Activated CD4-positive, CD25-positive, alpha-beta regulatory T cell treated with anti-CD3 and anti-CD28 coated beads, Interleukin-2, amount 50 U/mL, for 24 hours (primary cell): Measurements from ENCODE around the gene ADCY7.

ENCODE experiments used
- ATAC-seq, 2 donors: fragments of 150-1000 bp; cut with Tn5 transposase; one replicate each; pipeline ENCODE4 v1.10.0; 2021; ENCODE audit warnings: mild to moderate bottlenecking in 1 of 2, moderate library complexity in 1 of 2

Gene ADCY7

DNA sequence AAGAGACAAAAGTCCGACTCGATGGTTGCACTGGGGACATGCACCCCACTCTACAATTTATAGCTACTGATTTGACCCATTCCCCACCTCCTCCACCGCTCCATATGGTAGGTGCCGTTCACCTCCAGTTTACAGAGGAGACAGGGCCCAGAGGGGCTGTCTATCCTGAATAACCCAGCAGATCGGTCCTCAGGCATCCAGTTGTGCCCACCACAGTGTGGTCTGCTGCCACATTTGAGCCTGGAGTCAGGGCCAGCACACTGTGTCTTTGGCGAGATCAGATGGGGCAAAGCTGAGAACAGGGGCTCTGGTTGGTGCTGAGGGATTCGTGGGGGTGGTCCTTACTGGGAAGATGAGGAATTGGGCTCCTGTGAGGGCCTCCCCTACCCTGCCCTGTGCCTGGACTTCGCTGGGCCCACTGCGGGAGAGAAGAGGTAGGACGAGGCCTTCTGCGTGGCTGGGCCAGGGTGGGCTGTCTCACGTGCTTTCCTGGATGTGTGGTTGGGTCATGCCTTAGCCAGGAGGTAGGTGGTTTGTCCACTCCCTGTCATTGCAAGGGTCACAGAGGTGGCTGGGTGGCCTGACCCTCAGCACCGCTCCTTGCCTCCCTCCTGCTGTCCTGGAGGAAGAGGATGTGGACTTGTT is 2.8 kb downstream of the ADCY7 start:
- no peak for ATAC-seq

DNA sequence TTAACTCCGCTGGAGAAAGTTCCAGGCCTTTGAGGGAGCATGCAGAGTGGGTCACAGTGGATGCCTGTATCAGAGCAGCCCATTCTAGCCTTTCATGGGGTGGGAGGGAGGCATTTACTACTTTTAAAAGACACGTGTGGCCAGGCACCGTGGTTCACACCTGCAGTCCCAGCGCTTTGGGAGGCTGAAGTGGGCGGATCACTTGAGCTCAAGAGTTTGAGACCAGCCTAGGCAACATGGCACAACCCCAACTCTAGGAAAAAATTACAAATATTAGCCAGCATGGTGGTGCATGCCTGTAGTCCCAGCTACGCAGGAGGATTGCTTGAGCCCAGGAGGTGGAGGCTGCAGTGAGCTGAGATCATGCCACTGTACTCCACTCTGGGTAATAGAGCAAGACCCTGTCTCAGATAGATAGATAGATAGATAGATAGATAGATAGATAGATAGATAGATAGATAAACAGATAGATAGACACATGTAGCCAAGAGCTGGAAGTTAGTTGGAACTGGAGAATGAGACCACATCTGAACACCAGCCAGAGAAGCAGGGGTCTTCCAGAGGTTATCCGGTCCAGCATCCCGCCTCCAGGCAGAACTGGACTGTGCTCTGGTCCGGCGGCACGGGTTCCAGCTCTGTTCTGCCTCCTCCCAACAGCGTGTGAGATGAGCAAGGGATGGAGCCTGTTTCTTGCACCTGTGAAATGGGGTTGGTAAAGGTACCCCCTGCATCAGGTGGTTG is 3.6 kb downstream of the ADCY7 start:
- no peak for ATAC-seq

DNA sequence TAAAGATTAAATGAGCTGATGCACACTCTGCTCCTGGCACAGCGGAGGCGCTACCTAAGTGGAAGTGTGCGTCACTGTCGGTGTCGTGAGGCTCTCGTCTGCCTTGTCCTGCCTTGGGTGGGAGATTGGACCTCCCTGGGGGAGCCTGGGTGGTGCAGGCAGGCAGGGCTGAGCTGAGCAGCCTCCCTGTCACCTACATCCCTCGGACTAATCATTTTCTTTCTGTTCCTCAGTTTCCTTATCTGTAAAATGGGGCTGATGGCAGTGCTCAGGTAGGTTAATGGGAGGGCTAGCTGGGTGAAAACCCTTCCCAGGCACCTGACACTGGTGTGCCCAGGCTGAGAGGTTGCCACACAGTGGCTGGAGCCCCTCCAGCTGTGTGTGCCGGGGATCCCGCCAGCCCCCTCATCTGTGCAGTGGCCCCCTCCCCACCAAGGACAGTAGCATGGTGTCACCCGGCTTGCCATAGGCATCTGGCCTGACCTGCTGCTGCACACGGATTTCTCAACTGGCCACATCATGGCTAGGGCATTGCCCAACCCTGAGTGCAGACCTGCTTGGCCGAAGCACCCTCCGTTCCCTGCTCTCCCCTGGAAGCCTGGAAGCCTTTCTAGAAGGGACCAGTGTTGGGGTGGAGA is 4.3 kb downstream of the ADCY7 start:
- no peak for ATAC-seq

DNA sequence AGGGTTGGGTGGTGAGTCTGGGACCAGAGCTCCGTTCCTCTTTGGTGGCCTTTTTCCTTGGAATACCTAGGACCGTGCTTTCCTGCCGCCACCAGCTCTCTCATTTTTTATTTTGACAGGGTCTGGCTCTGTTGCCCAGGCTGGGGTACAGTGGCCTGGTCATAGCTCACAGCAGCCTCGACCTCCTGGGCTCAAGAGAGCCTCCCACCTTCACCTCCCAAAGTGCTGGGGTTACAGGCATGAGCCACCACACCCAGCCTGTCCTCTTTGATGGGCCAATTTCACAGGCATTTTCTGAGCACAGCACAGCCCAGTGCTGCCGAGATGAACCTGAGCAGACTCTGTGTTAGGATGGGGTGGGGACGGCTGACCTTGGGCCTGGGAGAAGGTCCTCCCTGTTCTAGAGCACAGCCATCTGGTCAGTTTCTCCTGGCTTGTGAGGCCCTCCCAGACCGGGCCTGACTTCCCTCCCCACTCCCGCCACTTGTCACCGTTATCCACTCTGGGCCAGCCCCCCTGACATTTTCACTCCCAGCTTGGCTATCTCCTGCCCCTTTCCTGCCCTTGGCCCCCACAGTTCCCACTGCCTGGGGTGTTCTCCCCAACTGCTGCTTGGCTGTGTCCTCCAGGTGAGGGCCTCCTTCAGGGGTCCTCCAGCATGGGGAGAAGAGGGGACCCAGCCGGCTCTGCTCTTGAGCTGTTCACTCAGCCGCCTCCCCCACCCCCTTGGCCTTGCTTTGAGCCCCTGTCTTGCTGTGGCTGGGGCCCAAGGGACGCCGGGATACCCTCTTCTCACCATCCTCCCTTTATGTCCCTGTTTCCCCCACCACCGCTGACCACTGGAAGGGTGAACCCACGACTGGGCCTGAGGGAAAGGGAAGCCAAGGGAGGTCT is 5.0 kb downstream of the ADCY7 start:
- ATAC-seq, result no peak

DNA sequence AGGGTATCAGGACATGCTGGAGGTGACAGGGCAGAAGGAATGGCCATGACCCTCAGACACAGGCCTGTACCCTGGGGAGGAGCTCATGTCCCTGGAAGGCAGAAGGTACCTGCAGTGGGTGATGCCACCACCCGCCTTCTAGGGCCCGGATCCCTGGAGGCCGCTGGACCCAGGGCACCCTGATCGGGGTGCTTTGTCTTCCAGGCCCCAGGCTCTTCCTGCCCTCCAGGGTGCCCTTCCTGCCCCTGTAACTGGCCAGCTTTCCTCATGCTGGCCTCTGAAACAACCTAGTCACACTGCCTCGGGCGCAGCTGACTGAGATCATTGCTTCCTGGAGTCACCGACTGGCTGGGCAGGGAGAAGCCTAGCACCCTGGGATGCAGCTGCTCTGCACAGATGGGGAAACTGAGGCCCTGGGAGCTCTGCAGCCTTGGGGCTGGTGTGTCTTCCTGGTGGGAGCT is 5.8 kb downstream of the ADCY7 start:
- ATAC-seq, result no peak

DNA sequence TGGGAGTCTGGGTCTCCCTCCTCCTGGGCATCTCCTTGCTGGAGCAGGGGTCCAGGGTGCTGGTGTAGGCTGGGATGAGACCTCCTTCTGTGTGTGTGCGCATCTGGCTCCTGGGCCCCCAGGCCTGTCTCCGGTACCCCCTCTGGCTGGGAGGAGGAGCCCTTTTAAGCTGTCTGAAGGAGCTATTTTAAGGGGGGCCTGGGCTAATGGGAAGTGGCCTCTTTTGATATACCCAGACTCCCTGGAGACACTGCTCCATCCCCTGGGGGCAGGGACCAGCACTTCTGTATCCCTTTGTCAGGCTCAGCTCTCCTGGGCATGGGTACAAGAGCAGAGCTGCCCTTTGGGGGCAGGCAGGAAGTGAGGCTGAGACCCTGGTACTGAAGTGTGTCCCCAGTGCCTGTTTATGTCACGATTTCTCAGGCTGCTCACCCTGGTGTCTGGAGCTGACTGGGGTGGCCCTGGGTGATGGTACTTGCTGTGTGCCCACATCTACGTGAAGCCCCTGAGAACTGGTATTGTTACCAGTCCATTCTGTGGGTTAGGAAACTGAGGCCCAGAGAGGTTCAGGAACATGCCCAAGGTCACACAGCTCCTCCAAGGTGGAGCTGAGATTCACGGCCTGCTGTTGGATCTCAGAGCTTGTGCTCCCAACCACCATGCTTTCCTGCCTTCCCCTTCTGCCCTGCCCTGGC is 6.5 kb downstream of the ADCY7 start:
- no peak for ATAC-seq

DNA sequence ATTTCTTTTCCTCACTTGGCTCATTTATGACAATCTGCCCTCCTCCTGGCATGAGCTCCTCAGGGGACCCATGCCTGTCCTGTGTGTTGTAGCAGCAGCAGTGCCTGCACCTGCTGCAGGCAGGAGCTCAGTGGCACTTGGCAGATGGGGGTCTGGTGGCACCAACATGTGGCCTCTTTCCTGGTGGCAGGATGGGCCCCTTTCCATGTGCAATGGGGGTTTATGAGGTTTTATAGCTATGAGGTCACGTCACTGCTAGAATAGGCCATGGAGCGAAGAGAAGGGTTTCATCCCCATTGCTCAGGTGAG is 7.0 kb downstream of the ADCY7 start:
- no peak for ATAC-seq

DNA sequence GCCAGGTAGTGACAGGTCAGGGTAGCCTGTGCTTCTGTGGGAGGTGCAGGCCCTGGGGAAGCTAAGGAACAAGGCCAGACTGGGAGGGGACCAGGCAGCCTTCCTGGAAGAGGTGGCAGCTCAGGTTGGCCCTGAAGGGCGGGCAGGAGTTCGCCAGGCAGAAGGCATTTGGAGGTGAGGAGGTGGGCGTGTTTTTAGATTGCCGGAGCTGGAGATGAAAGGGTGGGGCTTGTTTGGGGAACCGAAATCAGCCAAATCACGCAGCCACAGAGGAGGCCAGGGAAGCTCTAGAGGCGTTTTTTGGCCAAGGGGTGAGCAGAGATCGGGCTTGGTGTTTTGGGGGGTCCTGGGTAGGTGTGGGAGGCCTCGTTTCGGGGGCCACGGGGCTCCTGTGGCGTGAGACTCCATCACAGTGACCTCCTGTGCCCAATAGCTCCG is 7.6 kb downstream of the ADCY7 start:
- peak; percentile 25 to 28 for ATAC-seq

DNA sequence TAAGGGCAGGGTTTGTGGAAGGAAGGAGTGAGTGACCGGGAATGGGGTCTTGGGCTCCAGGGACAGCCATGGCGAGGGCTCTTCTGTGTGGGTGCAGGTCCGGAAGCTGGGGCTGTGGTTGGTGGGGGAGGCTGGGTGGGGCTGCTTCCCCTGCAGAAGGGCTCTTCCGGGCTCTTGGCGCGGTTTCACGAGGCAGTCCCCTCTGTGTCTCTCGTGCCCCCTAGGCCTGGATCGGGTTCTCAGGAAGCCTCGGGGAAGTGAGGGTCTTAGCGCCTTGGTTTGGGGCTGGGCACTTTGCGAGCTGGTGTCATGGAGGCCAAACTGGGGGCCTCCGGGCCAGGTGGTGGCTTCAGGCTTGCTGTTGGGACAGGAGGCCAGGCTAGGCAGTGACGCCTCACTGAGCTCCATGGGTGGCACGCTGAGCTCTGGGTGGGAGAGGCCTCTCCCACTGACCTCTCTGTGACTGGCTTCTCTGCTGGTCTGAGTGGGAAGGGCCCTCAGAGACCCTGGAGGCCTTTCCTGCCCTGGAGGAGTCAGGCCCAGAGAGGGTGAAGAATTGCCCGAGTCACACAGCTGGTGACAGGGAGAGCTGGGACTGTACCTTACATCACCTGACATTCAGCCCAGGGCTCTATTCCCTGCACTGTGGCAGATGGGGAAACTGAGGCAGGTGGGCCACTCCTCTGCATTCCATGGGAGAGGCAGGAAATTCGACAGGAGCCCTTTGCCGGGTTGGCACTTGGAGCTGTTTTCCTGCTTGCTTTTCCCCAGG is 8.2 kb downstream of the ADCY7 start:
- peak; percentile 20 to 33 for ATAC-seq

DNA sequence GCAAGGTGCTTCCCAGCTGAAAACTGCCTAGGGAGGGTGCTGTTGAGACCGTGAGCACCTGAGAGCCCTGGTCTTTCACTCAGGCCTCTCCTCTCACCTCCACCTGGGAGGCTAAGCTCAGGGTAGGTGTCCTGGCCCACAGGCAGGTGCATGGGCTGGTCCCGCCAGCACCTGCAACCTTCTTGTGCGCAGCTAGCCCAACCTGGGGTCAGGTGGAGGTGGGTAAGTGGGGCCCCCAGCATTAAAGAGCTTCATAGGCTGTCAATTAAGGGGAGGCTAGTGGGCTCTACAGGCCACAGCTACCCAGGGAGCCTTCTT is 8.7 kb downstream of the ADCY7 start:
- no peak for ATAC-seq

DNA sequence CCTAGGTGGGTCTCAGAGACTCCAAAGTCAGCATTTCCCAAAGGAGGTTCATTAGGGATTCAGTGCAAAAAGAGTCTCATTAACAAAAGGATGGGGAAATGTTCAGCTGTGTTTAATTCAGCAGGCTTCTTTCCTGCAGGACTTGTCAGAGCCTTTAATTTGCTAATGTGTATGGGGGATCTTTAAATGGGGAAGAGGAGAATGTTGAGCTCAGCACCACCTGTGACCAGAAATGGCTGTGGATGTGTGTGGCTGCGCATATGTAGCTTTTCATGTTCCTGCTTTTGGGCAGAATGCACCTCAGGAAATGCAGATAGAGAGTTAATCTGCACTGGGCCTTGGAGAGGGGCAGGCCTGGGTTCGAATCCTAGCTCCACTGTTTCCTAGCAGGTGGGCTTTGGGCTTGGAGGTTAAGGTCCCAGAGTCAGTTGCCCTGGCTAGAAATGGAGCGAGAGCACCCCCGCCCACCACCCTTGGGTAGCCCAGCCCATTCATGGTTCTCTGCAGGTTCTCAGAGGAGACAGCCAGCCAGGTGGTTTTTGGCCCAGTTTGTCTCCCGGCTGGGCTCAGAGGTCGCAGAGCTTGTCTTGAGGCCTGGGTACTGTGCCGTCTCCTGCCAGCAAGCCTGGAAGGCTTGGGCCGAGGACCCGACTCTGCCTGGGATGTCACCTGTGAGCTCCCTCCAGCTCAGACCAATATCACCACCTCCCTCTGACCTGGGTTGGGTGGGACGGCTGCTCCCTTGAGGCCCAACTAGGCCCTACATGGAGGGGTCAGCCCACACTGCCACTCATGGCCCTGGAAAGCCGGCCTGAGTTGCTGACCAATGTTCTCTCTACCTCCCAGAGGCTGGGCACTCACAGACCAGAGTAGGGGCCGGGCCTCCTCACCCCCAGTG is 9.3 kb downstream of the ADCY7 start:
- ATAC-seq, result no peak

DNA sequence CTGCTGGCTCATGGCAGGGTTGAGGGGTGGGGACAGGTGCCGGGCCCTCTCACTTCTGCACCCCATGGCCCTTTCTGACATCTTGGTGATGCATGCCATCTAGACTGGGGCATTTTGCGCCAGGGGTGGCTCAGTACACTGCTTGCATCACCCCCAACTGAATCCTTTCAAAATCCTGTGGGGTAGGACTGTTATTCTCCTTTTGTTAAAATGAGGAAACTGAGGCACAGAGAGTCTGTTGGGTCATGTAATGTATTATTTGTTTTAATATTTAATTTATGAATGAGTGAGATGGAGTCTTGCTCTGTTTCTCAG is 9.9 kb downstream of the ADCY7 start:
- ATAC-seq, result no peak

DNA sequence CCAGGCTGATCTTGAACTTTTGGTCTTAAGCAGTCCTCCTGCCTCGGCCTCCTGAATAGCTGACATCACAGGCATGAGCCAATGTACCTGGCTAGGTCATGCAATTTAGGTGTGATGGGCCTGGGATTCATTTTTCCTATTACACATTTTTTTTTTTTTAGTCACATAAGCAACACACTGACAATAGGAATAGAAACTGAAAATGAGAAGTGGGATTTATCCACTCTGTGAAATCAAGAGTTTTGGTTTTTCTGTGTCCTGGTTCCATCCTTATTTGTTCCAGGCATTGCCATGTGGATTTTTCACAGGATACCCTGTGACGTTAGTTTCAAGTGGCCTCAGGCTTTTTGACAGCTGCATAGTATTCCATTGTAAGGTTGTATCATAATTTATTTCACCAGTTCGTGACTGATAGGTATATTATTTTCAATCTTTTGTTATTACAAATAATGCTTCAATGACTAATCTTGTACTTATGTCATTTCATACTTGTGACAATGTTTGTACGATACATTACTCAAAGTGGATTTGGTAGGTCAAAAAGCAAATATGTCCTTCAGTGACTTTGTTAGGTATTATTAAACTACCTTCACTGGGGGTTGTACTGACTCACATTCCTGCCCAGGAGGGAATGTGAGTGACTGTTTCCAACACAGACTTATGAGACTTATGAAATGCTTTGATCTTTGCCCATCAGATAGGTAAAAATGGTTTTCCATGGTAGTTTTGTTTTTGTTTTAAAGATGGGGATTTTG is 10.6 kb downstream of the ADCY7 start:
- ATAC-seq, result peak; percentile 70 to 75

DNA sequence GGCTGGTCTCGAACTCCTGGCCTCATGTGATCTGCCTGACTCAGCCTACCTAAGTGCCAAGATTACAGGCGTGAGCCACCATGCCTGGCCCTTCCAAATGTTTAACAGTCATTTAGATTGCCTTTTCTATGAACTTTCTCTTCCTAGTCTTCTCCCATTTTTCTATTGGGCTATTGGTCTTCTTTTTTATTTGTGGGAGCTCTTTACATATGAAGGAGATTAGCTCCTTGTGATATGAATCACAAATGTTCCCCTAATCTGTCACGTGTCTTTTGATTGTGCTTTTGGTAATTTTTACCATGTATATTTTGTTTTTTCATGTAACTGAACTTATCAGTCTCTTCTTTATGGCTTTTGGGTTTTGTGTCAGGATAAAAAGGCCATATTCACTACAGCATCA is 11.9 kb downstream of the ADCY7 start:
- ATAC-seq, result no peak

DNA sequence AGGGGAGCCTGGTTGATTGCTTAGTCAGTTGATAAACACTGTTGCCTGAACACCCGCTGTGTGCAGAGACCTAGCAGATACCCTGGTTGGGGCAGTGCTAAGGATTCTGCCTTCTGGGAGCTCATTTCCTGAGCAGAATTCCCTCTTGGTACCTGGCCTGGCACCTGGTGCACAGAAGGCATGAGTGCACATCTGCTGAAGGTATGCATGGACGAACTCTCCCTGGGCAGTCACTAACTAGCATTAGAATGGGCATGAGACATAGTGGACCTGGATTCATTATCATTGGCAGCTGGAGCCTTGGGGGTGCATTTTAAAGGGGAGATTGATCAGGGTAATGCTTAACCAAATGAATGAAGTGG is 13.1 kb downstream of the ADCY7 start:
- no peak for ATAC-seq

DNA sequence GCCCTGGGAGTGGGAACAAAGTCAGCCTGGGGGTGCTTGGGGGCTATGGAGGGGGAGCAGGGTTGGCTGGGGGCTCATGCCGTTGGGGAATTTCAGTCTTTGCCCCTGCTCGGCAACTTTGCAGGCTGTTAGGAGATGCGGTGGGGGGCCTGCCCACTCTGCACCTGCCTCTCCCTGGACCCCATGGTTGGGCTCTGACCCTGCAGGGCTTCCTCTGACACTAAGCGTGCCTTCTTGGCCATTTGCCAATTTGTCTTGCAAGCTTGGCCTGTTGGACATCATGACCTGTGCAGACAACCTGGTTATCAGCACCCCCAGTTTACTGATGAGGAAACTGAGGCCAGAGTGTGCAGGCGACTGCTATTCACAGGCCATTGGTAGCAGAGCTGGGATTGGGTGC is 14.6 kb downstream of the ADCY7 start:
- ATAC-seq, result no peak

DNA sequence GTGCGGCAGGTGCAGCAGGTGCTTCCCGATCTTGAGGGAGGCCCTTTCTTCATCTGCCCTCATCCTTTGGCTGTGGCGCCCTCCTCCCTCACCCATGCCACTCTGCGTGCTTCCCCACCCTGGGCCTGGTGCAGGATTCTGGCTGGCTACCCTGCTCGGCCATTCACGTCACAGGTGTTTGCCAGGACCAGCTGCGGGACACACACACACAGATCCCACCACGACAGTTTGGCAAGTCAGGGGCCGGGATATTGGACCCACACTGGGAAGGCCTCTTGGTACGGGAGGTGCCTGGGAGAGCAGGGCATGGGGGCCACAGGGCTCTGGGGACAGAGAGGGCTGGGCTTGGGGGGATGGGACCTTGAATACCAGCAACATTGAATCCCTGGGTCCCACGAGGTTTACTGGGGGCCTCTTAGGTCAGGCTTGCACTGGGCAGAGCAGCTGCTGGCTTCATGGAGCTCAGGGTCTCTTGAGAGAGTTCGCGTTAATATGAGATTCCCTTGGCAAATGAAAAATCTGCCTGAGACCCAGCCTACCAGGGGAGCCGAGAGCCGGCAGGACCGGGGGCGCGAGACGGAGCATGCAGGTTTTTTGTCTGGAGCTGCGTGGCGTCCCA is 15.1 kb downstream of the ADCY7 start:
- no peak for ATAC-seq

DNA sequence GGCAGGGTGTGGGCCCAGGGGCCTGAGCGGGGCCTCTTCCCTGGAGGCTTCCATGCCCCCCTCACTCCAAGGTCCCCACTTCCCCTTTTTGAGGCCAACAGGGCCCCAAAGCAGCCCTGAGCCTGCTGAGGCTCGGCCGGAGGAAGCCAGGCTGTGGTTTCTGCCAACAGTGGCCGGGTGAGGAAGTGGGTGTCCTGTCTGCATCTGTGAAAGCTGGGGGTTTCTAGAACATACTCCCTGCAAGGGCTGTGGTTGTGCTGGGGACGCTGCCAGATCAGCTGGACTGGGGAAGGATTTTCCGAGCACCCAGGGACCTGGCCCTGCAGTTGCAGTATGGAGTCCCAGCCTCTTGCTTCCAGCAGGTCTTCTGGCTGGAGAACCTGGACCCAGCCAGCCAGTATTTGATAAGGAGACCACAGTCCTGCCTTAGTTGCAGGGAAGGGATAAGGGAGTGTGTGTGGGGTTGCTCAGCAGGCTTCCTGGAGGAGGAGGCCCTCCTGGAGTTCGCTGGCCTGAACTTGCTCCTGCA is 15.7 kb downstream of the ADCY7 start:
- peak; percentile 42 for ATAC-seq

DNA sequence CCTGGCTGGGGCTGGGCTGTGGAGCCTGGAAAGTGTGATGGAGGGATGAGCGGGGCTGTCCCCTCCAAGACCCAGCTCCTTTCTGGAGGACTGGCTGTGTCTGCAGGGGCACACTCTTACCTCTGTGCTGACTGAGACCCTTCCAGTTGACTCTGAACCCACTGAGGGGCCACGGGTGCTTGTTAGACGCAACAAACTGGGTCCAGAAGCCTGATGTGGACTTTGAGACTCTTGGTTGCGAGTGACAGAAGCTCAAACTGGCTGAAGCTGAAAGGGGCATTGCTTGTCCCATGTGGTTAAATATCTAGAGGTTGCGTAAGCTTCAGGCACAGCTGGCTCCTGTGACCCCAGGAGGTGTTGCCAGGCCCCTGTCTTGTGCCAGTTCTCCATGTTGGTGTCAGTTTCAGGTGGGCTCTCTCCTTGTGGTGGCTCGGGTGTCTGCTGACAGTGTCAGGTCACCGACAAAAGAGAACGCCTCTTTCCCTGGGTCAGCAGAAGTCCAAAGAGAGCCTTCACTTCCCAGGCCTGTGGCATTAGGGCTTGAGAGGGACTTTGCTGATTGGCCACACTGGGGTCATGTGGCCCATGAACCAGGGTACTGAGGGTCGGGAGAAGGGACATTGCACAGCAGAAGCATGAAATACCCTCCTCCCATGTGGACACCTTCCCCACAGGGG is 16.7 kb downstream of the ADCY7 start:
- ATAC-seq, result no peak
